ENCODE data around the gene TUBB3.

DNA sequence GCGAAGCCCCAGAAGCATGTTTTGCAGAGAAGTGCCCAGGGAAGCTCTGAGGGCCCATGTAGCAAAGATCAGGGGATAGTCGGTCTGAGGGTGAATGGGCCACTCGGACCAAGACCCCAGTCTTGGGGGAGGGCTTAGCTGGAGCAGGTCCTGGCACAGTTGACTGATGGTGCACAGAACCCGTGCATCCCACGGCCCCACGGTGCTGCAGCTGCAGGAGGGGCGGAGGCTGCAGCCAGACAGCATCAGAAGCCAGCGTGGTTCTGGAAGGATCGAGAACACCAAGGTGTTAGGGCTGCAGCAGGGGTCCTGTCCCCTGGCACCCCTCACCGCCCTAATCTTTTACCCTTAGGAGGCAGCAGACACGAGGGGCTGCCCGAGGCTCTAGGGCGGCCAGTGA lies 11.0 kb upstream of the TUBB3 start:
- TF ChIP-seq POLR2A (IDR thresholded peaks at IDR 0.05): no peak
- no peak for TF ChIP-seq CTCF (IDR thresholded peaks at IDR 0.05)

All from thyroid gland (tissue), 4 donors.